Femur (tissue), 1 donor: ENCODE results near the gene GJD2.

Source experiments
- DNase-seq: peaks from one replicate; pipeline ENCODE4 v3.0.0-alpha.2; 2017

GJD2 gene

DNA sequence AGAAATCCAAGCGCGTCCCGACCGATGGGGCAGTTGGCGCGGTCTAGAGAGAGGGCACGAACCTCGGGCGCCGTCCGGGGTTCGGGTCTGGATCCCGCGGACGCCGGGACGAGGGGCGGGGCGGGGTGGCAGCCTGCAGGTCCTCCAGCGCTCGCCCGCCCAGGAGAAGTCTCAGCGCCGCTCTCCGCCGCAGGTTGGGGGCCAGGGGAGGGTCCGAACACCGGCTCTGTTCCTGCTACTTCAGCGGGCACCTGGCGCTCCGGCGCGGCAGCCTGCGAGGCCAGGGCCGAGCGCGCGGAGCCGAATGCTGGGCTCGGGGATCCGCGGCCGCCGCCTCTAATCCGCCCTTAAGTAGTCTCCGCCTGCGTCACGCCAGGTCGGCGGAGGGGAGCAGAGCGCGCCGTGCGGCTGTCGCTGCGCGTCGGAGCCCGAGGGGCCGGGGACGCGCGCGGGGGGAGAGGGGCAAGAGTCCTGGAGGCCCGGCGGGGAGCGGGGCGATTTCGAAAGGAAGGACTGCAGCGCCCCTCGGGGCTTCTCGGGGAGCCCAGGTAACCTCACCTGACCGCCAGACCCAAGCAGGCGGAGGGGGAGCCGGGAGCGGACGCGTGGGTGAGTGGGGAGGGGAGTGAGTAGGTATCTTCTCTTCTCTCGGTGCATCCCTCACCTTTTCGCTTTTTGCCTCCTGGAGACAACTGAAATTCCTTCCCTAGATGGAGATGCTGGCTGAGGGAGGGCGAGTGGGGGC, at the start of gene GJD2:
Gene GJD2 (minus strand): TSS at position 325 of the 745 bp plus-strand sequence. CDS start 510 bp downstream, outside the sequence.
- DNase-seq: no peak

DNA sequence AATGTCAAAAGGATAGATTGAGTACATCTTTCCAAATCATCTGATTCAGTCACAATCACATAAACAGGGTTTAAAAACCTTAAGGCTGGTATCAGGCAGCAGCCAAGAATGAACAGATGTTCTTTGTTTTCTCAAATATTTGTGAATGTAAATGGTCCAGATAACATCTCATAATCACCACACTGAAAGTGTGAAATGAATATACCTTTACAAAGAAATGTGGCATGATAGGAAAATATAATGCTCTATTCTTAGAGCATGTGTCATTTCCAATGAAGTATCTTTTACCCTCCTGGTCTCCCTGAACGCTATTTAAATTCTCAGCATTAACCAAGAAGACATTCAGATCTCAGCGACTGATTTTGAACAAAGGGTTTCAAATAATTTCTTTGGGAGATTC, 49.3 kb upstream of the GJD2 start:
- no peak for DNase-seq

DNA sequence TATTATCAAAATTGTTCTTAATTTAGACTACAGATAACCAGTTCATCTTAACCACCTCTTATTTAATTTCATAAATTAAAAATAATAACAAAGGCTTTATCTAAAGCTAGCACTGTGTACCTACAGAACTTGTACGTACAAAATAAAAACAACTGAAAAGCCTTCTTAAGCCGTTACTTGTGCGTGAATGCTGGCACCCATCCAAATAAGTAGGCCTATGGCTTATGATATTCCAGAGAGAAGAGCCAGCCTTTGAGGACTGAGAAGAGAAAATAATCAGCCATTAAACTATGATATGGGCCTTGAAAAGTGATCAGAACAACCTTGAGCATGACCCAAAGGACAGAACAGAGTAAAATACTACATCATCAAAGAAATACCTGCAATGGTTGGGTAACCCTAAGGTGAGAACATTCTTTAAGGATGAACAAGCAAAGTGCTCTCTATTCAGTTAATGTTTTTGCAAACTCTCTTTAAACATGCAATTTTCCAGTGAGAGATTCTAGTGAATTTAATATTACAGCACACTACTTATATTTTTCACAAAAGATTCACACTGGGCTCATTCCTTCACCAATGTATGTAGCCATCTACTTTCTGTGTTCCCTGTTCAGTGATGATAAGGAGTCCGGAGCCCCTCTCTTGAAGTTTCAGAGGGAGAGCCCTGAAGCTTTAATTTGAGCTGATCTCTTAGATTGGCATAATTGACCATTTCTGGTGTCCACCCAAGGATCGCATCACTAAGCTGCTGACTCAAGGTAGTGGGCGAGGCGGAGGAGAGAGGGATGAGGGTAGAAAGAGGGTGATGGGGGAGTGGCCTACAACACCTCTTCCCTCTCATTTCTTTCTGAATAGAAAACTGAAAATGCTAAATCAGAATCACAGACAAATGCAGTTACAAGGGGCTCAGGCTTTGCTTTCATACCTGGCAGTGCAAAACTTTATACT, 48.3 kb upstream of the GJD2 start:
- no peak for DNase-seq

DNA sequence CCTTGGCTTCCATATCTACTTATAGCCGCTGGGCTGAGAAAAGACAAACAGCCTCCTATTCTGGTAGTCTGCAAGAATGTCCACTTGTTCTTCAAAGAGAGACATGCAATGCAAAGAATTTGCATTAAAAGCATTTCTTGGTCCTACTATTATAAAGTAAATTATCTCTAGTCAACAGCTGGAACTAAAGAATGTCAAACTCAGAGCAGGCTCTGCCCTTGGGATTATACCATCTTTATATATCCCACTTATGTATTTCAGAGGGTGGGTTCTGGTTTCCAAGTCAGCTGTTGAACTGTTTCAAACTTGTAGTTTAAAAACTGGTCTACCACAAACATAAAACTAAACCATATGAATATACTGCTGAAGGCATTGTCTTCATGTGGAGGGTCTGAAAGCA, 47.6 kb upstream of the GJD2 start:
- DNase-seq: no peak

DNA sequence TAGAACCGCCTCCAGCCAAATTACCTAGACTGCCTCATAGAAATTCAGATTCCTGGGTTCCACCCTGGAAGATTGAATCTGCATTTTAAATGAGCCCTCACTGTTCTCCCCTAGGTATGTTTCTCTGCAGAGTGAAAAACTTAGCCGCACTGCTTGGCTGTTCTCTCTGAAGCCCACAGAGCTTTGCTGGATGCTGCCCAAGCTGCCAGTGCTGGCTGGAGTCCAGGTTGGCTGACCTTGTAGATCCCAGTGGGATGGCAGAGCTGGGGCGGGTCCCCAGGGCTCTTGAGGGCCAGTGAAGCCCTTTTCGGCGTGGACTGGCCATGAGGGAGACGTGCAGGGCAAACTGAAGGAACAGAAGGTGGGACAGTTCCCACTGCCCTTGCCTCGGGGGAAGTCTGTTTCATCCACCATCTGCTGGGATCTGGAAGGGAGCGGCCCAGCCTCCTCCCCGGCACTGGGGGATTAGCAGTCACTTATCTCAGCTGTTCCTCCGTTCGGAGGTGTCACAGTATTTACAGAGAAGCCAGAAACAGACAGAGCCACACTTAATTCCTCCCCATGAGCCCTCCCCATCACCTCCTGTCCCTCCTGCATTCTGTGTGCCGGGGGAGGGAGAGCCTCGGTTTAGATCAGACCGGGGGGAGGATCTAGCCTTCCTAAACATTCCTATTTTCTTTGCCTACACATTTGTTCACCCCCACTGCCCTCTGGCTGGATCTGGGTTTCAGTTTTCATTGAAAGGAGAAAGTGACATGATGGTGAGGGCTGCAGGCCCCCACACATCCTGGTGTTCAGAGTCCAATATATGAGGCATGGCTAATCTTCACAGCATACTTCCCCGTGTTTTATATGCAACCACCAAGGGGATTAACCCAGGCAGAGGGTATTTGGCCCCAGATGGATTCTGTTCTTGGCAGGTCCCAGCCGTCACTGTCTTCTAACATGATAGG, 44.6 kb upstream of the GJD2 start:
- DNase-seq: peak; percentile 74

DNA sequence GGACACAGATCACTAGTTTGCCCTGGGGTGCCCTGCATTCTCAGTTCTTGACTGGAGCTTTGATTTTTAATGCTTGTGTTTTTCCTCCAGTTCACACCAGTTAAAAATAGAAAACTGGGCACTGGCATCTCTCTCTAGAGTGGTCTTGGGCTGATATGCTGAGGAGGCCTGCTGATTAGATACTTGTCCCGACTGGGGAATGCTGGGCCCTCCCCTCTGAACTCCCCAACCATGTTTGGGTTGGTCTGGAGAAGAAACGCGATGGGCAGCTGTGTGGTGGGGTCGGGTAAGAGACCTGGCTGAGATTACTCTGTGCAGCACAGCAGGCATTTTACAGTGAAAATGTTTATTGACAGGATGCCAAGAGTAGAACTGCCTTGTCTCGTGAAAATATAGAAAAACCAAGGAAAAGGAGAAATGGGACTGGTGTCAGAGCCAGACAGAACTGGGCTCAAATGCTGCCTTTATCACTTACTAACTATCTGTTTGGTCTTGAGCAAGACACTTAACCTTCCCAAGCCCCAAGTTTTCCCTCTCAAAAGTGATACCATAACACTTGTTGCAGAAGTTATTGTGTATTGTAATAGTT, 42.1 kb upstream of the GJD2 start:
- no peak for DNase-seq

DNA sequence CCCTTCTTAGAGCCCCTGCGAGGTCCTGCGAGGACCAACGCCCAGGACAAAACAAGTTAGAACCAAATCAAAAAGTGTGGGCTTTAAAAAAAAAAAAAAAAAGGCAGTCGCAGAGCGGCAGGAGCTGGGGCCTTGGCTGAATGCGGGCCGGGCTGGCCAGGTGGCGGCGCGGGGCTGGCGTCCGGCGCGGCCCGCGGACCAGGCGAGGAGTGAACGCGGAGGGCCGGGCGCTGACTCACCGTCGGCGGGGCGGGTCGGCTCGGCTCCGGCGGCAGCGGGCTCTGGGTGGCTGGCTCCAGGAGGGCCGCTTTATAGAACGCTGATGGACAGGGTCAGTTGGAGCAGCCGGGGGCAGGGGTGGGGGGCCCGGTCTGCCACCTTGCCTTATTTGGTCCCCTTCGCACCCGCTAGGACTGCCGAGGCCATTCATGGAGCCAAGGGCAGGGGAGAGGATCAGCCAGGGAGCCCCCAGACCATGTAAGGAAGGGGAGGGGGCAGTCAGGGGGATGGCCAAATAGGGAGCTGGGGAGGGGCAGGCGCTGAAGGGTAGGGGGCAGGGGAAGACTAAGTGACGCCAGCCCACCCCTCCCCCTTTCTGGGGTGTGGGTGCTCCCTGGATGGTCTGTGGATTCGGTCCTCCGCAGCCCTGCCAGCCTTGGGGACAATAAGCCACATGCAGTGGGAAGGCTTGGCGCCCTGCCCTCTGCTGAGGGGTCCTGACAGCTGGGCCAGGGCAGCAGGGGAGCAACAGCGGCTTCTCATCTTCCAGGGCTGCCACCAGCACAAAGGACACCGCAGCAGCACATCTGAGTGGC, 40.7 kb upstream of the GJD2 start, which contains the start of gene ACTC1:
Gene ACTC1 (minus strand): TSS at position 283 of the 815 bp plus-strand sequence. CDS start 741 bp downstream, outside the sequence.
- peak; percentile 86 for DNase-seq

DNA sequence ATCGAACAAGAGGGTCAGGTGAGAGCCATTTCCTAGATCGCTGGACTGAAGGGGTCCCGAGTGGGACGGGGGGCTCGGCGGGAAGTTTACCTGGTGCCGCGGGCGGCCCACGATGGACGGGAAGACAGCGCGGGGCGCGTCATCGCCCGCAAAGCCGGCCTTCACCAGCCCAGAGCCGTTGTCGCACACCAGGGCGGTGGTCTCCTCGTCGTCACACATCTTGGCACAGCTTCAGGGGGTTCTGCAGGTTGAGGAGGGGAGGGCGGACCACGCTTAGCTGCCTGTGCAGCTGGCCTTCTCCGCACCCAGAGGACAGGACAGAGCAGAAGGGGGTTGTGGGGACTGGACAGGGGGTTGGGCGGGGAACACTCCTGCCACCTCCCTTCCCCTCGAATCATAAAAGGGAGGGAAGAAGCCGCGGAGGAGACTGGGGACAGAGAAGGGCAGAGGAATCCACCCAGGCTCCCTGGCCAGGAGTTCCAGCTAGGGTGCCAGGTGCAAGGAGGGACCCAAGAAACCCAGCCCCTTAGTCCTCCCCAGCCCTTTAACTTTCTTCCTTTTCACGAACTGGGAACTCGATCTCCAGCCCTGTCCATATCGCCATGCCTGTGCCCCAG, 39.9 kb upstream of the GJD2 start:
- no peak for DNase-seq

DNA sequence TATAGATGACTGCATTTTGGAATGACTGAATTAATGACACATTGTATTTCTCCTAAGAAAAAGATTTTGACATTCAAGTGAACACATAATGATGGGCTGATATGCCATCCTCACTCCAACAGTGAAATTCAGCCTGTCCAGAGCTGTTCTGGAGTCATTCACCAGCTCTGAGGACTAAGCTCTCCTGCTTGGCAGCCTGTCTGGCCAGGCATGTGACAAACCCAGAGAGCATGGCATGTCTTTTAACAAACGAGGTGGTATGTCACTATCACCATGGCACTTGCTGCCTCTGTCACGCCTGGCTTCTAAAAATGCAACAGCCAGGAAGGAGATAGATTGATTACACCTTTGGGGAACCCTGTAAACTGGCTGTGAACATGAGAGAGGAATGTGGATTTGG, 39.1 kb upstream of the GJD2 start:
- no peak for DNase-seq

DNA sequence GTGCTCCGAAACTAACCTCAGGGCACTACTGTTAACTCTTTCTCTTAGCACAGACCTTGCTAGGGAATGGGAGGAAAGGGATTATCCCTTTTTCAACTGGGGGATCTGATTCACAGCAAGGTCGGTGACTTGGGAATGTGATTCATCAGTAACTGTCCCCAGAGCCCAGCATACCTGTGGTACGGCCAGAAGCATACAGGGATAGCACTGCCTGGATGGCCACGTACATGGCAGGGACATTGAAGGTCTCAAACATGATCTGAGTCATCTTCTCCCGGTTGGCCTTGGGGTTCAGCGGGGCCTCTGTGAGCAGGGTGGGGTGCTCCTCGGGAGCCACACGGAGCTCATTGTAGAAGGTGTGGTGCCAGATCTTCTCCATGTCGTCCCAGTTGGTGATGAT, 38.3 kb upstream of the GJD2 start:
- DNase-seq: no peak

DNA sequence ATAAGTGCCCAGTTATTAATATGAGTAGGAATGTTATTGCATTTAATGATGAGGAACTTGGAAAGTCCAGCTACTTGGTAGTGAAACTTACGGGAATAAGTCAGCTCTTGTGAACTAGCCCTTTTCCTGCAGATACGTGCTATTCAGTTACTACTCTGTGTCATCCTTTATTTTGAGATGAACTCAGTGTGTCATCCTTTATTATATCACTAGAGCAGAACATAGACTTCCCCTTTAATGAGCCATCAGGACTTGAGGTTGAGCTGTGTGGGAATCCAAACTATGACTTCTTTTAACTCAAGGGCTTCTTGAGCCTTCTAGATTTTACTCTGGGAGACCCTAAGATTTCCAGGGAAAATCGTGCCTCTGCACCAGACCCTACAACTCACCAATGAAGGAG, 36.9 kb upstream of the GJD2 start:
- DNase-seq: no peak

DNA sequence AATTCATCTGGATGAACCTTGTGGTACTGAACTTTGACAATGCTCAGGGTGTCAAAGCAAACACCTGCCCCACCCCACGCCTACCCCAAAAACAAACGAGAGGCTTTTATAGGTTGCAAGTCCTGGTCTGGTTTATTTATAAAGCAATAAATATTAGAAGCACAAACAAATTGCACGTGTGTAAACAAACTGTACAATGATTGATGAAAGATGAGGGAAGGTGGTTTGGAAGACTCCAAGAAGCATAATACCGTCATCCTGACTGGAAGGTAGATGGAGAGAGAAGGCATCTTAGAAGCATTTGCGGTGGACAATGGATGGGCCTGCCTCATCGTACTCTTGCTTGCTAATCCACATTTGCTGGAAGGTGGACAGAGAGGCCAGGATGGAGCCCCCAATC, 35.3 kb upstream of the GJD2 start:
- DNase-seq: no peak

DNA sequence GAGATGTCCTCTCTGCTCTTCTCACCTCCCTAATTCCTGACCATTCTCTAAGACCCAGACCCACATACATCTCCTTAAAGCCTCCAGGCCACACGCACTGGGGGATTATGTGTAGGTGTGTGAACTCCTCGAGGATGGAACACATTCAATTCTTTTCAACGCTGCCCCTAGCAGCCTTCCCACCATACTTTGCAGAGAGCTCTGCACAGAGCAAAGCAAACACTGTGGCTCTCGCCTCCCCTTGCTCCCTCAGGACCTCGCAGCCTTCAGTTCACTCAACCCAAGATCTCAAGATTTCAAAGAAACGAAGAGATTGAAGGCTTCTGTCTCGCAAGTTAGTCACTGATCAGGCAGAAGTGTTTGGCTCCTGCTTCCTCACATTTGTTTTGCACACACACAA, 34.5 kb upstream of the GJD2 start:
- DNase-seq: no peak

DNA sequence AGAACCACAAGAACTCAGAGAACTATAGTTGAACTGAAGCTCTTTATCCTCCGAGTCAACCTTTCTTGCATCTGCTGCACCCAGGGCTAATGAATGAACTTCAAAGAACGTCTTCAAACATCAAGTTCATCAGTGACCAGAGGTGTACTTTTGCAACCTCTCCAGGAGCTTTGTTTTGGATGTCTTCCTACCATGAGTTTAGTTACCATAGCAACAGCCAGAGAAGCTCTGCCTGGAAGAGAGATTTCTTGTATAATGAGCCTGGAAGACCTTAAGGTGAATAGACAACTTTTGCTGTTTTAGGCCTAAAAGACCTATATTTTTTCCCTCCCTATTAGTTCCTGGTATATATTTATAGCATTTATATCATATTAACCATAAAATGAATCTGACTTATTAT, 31.4 kb upstream of the GJD2 start:
- DNase-seq: no peak

DNA sequence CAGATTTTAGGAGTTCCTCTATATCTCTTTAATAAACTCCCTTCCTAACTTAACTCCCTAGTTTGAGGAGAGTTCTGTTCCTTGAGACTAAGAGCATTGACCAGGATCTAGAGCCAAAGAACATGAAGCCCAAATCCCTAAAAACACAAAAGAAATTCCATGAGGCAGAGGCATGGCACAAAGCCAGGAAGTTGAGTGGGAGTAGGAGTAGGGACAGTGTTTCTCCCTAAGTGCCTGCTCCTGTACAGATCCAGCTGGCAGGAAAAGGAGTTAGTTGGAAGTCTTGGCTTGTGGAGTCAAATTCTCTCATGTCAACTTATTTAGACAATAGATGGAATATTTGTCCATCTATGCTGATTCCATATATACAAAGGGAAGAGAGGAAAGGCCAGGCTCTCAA, 29.2 kb upstream of the GJD2 start:
- no peak for DNase-seq

DNA sequence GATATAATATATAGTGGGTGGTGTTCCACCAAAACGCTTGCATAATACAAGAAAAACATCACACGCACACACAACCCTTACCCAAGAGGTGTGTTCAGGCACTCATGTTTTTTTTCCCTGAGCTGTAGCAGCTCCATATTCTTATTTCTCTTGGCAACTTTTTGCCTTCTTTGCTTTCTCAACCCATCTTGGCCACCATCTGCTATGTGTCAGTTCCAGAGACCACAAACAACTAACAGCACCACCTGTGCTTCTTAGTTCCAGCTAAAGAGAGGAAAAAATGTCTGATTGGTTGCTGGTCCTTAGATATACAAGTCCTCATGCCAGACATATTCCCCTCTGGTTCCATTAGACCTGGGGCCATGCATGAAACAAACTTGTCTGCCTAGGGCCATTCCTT, 28.6 kb upstream of the GJD2 start:
- no peak for DNase-seq

DNA sequence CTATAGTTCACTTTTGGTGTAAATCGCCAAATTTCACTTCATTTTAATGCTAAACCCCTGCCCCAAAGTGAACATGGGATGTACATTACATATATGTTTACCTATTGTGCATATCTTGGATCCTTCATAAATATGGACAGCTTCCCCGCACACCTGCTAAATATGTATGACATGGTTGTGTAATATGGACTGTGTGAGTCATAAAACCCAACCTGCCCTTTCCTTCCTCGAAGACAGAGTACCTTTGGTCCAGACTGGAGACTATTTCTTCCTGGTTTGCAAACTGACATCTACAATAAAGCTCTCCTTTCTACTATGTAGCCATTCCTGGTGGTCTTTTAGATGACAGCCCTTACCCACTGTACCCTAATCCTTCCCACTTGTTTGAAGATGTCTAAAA, 28.1 kb upstream of the GJD2 start:
- no peak for DNase-seq

DNA sequence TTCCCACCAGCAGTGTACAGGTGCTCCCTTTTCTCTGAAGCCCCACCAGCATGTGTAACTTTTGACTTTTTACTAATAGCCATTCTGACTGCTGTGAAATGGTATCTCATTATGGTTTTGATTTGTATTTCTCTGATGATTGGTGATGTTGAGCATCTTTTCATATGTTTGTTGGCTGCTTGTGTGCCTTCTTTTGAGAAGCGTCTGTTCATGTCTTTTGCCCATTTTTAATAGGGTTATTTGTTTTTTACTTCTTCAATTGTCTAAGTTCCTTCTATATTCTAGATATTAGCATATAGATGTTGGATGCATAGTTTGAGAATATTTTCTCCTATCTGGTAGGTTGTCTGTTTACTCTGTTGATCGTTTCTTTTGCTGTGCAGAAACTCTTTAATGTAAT, 25.9 kb upstream of the GJD2 start:
- DNase-seq: no peak

DNA sequence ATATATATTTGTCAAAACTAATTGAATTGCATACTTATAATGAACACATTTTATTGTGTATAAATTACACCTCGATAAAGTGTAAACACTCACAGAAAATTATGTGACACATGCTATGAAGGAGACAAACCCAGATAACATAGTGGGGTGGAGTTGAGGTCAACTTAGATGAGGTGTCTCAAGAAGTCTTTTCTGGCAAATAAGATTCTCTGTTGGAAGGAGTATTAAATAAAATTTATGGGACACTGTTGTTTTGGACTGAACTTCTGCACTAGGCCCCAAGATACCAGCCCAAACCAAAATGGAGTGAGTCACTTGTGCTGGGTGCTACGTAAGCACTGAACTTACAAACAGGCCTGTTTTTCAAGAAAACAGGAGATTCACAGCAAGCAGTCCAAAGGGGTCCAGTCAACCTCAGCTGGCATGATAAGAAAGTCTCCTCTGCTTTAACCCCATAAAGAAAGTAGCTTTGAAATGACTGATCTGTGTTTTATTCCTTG, 21.9 kb upstream of the GJD2 start:
- DNase-seq: no peak

DNA sequence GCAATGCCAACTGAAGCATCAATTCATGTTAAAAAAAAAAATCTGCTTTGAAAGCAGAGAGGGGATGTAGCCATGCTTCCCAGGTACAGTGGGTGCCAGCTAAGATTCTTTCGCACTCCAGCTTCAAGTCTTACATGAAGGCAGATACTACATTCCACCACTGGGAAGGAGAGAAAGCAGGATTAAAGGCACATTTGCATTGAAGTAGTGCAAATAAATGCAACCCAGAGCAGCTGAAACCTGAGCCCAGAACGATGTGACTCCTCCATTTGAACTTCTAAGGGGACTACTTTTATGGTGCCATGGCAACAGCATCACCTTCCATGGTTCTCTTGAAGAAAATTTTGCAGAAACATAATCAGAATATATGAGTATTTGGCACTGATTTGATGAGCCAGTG, 19.1 kb upstream of the GJD2 start:
- DNase-seq: no peak

DNA sequence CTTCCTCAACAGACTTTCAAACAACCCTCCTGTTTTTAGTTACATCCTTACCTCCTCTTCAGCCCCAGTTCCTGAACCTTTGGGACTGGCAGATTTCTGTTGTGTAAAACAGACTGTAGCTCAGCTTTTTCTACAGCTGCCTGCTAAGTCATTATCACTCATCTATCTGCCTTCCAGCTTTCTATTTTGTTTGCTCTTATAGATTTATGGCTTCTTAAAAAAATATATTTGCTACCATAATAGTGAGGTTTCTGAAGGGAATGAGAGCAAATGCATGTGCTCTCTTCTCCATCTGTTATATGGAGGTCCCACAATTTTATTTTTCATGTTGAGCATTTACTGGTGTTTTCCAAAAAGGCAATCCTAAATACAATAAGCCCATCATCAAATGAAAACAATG, 18.2 kb upstream of the GJD2 start:
- no peak for DNase-seq
